HL-60/S4 treated with retinoic acid at 250 ng/mL for 4 days and 3 days (cell line): Measurements from ENCODE around the gene UMOD.

Source experiments
- in situ Hi-C: fragments of 300-500 bp; cut with MboI; formaldehyde crosslinking; loops from 2 replicates; pipeline ENCODE4 v1.7.0; 2022; ENCODE audit warnings: low sequenced_read_pairs

UMOD gene

GRCh38 chr16:20369452-20370054 is 17.0 kb upstream of the UMOD start:
- in situ Hi-C loops = no loop called here

GRCh38 chr16:20364051-20364450 is 11.5 kb upstream of the UMOD start:
- in situ Hi-C loops = no loop called here

GRCh38 chr16:20363191-20363590 is 10.7 kb upstream of the UMOD start:
- in situ Hi-C loops = no loop called here

DNA sequence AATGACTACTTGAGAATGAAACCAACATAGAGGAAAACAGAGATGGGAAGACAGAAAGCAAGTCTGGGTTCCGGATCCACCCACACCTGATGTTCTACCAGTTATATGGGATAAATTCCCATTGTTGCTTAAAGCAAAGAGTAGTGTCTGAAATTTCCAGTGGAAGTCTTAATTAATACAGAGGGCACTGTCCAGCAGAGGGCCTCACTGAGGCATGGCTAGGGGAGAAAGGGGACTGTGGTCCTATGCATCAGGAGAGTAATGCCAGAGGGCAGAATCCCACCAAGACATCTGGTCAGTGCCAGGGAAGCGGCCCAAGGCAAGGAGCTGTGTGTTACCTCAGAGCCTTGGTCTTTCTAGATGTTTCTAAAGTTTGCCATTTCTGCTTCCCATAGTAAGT is 7.5 kb upstream of the UMOD start:
- in situ Hi-C loops = no loop called here

DNA sequence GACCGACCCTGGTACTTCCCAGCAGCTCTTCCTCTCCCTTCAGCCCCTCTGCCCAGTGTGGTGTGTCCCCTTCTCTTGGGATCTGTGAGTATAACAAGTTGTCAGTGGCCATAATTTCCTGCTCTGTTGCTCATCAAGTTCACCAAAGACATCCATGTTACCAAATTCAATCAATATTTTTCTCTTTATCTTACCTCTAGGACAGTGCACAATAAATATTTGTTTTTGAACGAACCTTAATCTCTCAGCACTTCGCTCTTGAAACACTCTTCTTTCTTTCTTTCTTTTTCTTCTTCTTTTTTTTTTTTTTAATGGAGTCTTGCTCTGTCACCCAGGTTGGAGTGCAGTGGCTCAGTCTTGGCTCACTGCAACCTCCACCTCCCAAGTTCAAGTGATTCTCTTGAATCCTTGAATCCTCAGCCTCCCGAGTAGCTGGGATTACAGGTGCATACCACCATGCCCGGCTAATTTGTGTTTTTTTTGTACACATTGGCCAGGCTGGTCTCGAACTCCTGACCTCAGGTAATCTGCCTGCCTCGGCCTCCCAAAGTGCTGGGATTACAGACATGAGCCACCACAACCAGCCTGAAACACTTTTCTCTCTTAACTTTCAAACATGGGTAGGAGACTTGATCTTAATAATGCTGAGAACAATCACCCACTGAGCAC is 2.7 kb upstream of the UMOD start:
- in situ Hi-C loops = no loop called here

DNA sequence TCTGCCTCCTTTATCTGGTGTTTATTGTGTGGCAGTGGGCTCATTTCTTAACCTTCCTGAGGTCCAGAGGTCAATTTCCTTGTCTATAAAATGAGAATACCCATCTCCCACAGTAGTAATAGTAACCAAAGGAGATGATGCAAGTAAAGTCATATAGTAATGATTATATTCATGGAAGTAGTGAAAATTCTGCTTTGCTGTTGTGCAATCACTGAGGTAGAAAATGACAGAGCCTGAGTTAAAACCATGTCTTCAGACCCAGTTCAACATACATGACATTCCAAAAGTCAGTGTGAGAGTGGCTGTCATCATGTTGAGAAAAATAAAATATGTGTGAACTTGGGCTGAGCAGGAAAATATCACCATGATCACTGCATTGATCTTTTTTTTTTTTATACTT is 864 bp upstream of the UMOD start:
- in situ Hi-C loops = no loop called here

GRCh38 chr16:20349615-20350014 is 2.9 kb downstream of the UMOD start:
- in situ Hi-C loops = no loop called here

DNA sequence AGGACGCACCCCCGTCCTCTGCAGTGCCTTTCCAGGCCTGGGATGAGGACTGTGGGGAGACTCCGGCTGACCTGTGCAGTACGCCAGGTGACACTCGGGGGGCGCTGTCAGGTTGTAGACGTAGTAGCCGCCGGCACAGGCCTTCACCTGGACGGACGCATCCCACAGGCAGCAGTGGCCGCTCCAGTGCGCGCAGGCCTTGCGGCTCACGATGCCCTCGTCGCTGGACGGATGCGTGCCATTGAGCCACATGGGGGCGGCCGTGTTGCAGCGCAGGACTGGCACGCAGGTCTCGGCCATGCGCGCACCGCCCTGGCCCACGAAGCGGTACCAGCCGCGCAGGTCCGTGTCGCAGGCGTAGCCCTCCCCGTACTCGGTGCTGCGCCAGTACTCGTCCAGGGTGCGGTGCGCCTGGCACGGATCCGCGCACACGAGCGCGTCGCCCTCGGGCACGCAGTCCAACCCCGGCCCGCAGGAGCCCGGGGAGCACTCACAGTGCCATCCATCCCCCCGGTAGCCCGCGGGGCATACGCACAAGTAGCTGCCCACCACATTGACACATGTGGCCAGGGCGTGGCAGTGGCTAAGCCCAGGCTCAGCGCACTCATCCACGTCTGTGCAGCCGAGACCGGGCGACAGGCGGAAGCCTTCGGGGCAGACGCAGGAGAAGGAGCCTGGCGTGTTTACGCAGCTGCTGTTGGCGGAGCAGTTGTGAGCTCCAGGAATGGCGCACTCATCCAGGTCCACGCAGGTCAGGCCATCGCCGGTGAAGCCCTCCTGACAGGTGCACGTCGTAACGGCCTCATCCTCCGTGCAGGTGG is 3.9 kb downstream of the UMOD start:
- in situ Hi-C loops = no loop called here

- in situ Hi-C loops = no loop called here
Measured at GRCh38 chr16:20347666-20348364, 4.7 kb downstream of the UMOD start.

DNA sequence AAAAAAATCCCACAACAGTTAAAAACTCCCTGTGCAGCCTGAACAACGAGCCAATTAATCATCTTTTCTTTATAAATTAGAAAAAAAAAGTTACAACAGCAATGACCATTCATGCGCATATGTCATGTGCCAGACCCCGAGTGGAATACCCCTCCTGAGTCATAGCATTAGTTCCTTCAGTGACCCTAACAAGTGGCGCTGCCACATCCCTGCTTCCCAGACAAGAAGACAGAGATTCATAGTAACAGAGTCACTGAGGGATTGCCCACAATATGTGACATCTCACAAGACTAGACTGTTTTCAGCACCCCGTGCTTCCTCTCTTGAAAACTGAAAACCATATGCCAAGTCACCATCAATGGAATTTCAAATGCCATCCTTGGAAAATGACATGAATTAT is 7.9 kb downstream of the UMOD start:
- in situ Hi-C loops = no loop called here

GRCh38 chr16:20339744-20340143 is 12.8 kb downstream of the UMOD start:
- in situ Hi-C loops = no loop called here

DNA sequence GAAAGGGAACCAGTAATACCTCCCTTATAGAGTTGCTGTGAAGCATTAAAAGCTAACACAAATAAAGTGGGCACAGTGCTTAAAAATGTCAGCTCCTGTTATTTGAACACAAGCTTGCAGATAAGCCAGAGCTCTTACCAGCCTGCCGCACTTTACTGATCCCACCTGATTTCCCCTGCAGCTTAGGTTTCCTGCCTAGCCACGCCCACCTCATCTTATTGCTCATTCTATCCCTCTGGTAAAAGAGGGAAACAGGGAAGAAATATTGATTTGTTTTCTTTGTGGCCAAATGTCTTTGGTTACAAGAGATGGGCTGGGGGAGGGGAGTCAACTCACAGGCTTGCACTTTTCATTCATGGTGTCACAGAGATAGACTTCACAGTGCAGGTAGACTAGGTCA is 15.6 kb downstream of the UMOD start:
- in situ Hi-C loops = no loop called here

- in situ Hi-C loops = no loop called here
Measured at GRCh38 chr16:20334396-20334795, 18.1 kb downstream of the UMOD start.

GRCh38 chr16:20333120-20333519 is 19.4 kb downstream of the UMOD start:
- in situ Hi-C loops = no loop called here

DNA sequence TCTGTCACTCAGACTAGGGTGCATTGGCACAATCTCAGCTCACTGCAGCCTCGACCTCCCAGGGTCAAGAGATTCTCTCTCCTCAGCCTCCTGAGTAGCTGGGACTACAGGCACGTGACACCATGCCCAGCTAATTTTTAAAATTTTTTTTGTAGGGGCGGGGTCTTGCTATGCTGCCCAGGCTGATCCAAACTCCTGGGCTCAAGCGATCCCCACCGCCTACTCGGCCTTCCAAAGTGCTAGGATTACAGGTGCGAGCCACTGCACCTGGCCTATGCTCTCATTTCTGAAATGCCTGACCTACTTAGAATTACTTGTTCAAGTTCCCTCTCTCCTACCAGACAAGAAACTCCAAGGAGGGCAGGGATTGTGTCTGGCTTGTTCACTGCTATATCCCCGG is 20.1 kb downstream of the UMOD start:
- in situ Hi-C loops = no loop called here

GRCh38 chr16:20331635-20332034 is 20.9 kb downstream of the UMOD start:
- in situ Hi-C loops = no loop called here

- in situ Hi-C loops = no loop called here
Measured at GRCh38 chr16:20329392-20330138, 22.9 kb downstream of the UMOD start.

GRCh38 chr16:20327444-20328041 is 25.0 kb downstream of the UMOD start, which contains the start of gene GP2:
Gene GP2 (minus strand): TSS chr16:20327513. CDS start chr16:20326431, 1,082 bp downstream.
- in situ Hi-C loops = no loop called here

GRCh38 chr16:20326321-20326720 is 26.2 kb downstream of the UMOD start:
- in situ Hi-C loops = no loop called here

DNA sequence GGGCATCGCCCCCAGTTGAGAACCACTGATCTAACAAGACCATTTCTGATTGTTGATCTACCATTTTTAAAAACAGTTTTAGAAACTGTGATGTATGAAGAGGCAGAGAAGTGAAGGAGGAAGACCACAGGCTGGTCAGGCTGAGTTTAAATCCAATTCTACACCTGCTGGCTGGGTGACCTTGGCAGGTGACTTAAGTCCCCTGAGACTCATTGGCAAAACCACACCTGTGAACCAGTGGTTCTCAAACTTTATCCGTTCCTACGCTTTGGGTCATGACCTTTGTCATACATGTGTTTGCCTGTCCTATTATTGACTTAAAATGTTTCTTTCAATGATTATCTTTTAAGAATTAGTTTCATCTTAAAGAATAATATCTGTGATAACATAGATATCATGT is 27.5 kb downstream of the UMOD start:
- in situ Hi-C loops = no loop called here
